Esophagus muscularis mucosa (tissue), 4 donors: Measurements from ENCODE around the gene SLC16A6. TPM values are rescaled to one million over a fixed set of nuclear protein-coding genes. Genes with fewer than 3 reads are reported as not detected.
A peak's percentile ranks its signal among the peaks of the same experiment; 100 is the strongest.
"Not testable (repeated sequence)": the region's sequence is repeated elsewhere in the genome, so short reads cannot be mapped to it uniquely, and the experiment has no call there.

Experiments used
- DNase-seq: peaks from one replicate; pipeline ENCODE4 v3.0.0-alpha.2; 2017; ENCODE audit errors: extremely low spot score
- H3K27ac ChIP-seq, 4 donors: fragments of 200-600 bp; sonication (generic); replicated peaks in 1 of 4; 1 replicate in 3 of 4; 2 replicates in 1 of 4; pipeline ENCODE4 v1.5.1; 2016 to 2019; ENCODE audit warnings: mild to moderate bottlenecking in 1 of 4
- H3K27me3 ChIP-seq, 4 donors: fragments of 200-600 bp; sonication (generic); one replicate each; pipeline versions ENCODE4 v1.5.1 to v1.6.0; 2016 to 2019
- H3K36me3 ChIP-seq, 4 donors: fragments of 200-600 bp; sonication (generic); one replicate each; pipeline ENCODE4 v1.5.1; 2016 to 2019
- H3K4me1 ChIP-seq, 4 donors: fragments of 200-600 bp; sonication (generic); one replicate each; pipeline ENCODE4 v1.5.1; 2016 to 2019
- H3K4me3 ChIP-seq, 4 donors: fragments of 200-600 bp; sonication (generic); 1 replicate in 2 of 4; 2 replicates in 2 of 4; pipeline ENCODE4 v1.5.1; 2016 to 2019; ENCODE audit warnings: mild to moderate bottlenecking in 4 of 4, moderate library complexity in 1 of 4
- H3K9me3 ChIP-seq, 4 donors: fragments of 200-600 bp; sonication (generic); 1 replicate in 3 of 4; 2 replicates in 1 of 4; pipeline ENCODE4 v1.5.1; 2016 to 2019
- CTCF ChIP-seq, 3 experiments: fragments of 200-600 bp in 2 of 3; fragments of 450-650 bp in 1 of 3; sonication (generic) in 2 of 3; IDR thresholded peaks; one replicate each; pipeline ENCODE4 v1.5.1; 2017 to 2019; ENCODE audit warnings: antibody characterized with exemption in 3 of 3, mild to moderate bottlenecking in 2 of 3, moderate library complexity in 1 of 3
- EP300 ChIP-seq: sonication (generic); formaldehyde crosslinking; IDR thresholded peaks from one replicate; pipeline ENCODE4 v1.6.1; 2017; ENCODE audit warnings: antibody characterized with exemption
- POLR2A ChIP-seq: fragments of 450-650 bp; IDR thresholded peaks from one replicate; pipeline ENCODE4 v1.6.1; 2017; ENCODE audit warnings: antibody characterized with exemption, moderate library complexity, mild to moderate bottlenecking, low read depth
- POLR2AphosphoS5 ChIP-seq, 2 donors: sonication (generic); formaldehyde crosslinking; IDR thresholded peaks; one replicate each; pipeline ENCODE4 v1.6.1; 2017; ENCODE audit warnings: antibody characterized with exemption in 2 of 2
- WGBS: methylation state at CpG from one replicate; pipeline ENCODE4 v1.1.5; 2018; 5-methylcytosine and 5-hydroxymethylcytosine counted together
- intact Hi-C: fragments of 100-400 bp; cut with DNase I; formaldehyde crosslinking; loops from one replicate; pipeline ENCODE4 v1.15.1; 2023
- total RNA-seq, 4 donors: library from RNA; depleted of rRNA; stranded (reverse); fragments of >200 nt; gene quantifications; one replicate each; pipeline versions ENCODE4 v1.1.0 to v1.2.1, GENCODE V29; 2016

Gene SLC16A6
- total RNA-seq, 4 donors from 2014 or later = 0.33 to 0.42 (median 0.34) TPM; not detected in 1

GRCh38 chr17:68255731-68256538, 35.0 kb downstream of the SLC16A6 start:
- Histone ChIP-seq H3K27ac (no peak overlapping the region), H3K36me3 (peaks cover 10 to 61% (median 45%) of the 10 kb centered on the region in 4 donors), H3K27me3 (no peaks in the 10 kb centered on the region), H3K4me3 (no peak overlapping the region), H3K4me1 (peaks cover 0 to 15% (median 7%) of the 10 kb centered on the region in 4 donors), H3K9me3 (no peaks in the 10 kb centered on the region)
- WGBS = 70% methylated on average over 5 of the region's 5 CpGs
- no peak for DNase-seq
- TF ChIP-seq POLR2AphosphoS5 (IDR thresholded peaks at IDR 0.05) = no peak
- TF ChIP-seq POLR2A = no peak
- intact Hi-C loops = no loop called here

GRCh38 chr17:68255151-68255550, 35.8 kb downstream of the SLC16A6 start:
- Histone ChIP-seq H3K27me3 (no peaks in the 10 kb centered on the region), H3K4me1 (peaks cover 0 to 15% (median 7%) of the 10 kb centered on the region in 4 donors), H3K27ac (no peak overlapping the region), H3K36me3 (peaks cover 10 to 68% (median 47%) of the 10 kb centered on the region in 4 donors), H3K4me3 (no peak overlapping the region), H3K9me3 (no peaks in the 10 kb centered on the region)
- TF ChIP-seq POLR2AphosphoS5 (IDR thresholded peaks at IDR 0.05) (no peak), EP300 (no peak), CTCF (IDR thresholded peaks at IDR 0.05) (no peak), POLR2A (no peak)
- no peak for DNase-seq
- WGBS = 79% methylated on average over 4 of the region's 4 CpGs
- intact Hi-C loops = no loop called here

- H3K4me1 ChIP-seq = peaks cover 0 to 19% (median 16%) of the 10 kb centered on the region in 4 donors
- peaks cover 10 to 69% (median 47%) of the 10 kb centered on the region in 4 donors for H3K36me3 ChIP-seq
- WGBS = 84% methylated on average over 7 of the region's 7 CpGs
- H3K27ac ChIP-seq, H3K27me3 ChIP-seq, DNase-seq, H3K4me3 ChIP-seq, intact Hi-C loops, H3K9me3 ChIP-seq: not testable (repeated sequence)
These were observed 37.5 kb downstream of the SLC16A6 start for GRCh38 chr17:68253426-68253825.

- intact Hi-C loops = no loop called here
- no peaks in the 10 kb centered on the region for H3K9me3 ChIP-seq
- no peaks in the 10 kb centered on the region for H3K27me3 ChIP-seq
- whole genome bisulfite sequencing = 76% methylated on average over 7 of the region's 7 CpGs
- no peak overlapping the region for H3K4me3 ChIP-seq
- no peak for TF ChIP-seq EP300
- TF ChIP-seq POLR2A = no peak
- no peak for TF ChIP-seq CTCF (IDR thresholded peaks at IDR 0.05)
- no peak for TF ChIP-seq POLR2AphosphoS5 (IDR thresholded peaks at IDR 0.05)
- H3K4me1 ChIP-seq = peaks cover 0 to 30% (median 24%) of the 10 kb centered on the region in 4 donors
- H3K36me3 ChIP-seq = peaks cover 0 to 39% (median 20%) of the 10 kb centered on the region in 4 donors
- peak overlapping the region; percentile 93 to 98 (median 97) for H3K27ac ChIP-seq
- DNase-seq = no peak
These were observed 41.6 kb downstream of the SLC16A6 start for GRCh38 chr17:68249354-68249765.

GRCh38 chr17:68248891-68249290, 42.0 kb downstream of the SLC16A6 start:
- intact Hi-C loops = no loop called here
- no peak for DNase-seq
- Histone ChIP-seq H3K4me3 (peak overlapping the region; percentile 73 to 93 (median 88)), H3K9me3 (no peaks in the 10 kb centered on the region), H3K4me1 (peaks cover 0 to 30% (median 24%) of the 10 kb centered on the region in 4 donors), H3K36me3 (peaks cover 0 to 34% (median 17%) of the 10 kb centered on the region in 4 donors), H3K27ac (peak overlapping the region; percentile 93 to 98 (median 97)), H3K27me3 (no peaks in the 10 kb centered on the region)
- TF ChIP-seq POLR2AphosphoS5 (IDR thresholded peaks at IDR 0.05) = no peak
- TF ChIP-seq POLR2A = no peak
- no peak for TF ChIP-seq EP300
- no peak for TF ChIP-seq CTCF (IDR thresholded peaks at IDR 0.05)
- 68% methylated on average over 5 of the region's 5 CpGs for WGBS
